H1 (cell line): ENCODE results near the gene TCEANC. TPM values are rescaled to one million over a fixed set of nuclear protein-coding genes. Genes with fewer than 3 reads are reported as not detected.

Source experiments
- CTCF ChIA-PET: fragments of 300-600 bp; sonication (Branson Sonifier 250); formaldehyde crosslinking; loops from one replicate; lab custom pipeline; 2021; ENCODE audit not compliant: partially characterized antibody; lab: Charles Lee
- POLR2A ChIA-PET: fragments of 300-600 bp; sonication (Branson Sonifier 250); formaldehyde crosslinking; loops from one replicate; lab custom pipeline; 2021; ENCODE audit warnings: inconsistent platforms; ENCODE audit not compliant: partially characterized antibody; lab: Charles Lee
- DNase-seq, 2 experiments: peaks; one replicate each; pipeline versions ENCODE4 v3.0.0 to v3.0.0-alpha.2; 2010 to 2022; ENCODE audit warnings: low spot score in 2 of 2, low read depth in 1 of 2, mixed read lengths in 1 of 2
- FAIRE-seq: peaks from 2 replicates; lab custom pipeline; 2011; peaks lifted over from hg19 to GRCh38; lab: Jason Lieb, UNC
- H2AFZ ChIP-seq: 2 replicates; pipeline ENCODE4 v1.8.1; 2012; ENCODE audit warnings: low read length, inconsistent platforms
- H2AK5ac ChIP-seq: 2 replicates; pipeline ENCODE4 v1.6.1; 2013; ENCODE audit warnings: low read depth, low read length
- H2BK120ac ChIP-seq: replicated peaks from 2 replicates; pipeline ENCODE3; 2013; ENCODE audit warnings: low read depth, low read length, inconsistent platforms
- H2BK12ac ChIP-seq: 2 replicates; pipeline ENCODE4 v1.6.1; 2013; ENCODE audit warnings: low read depth, low read length
- H2BK15ac ChIP-seq: 2 replicates; pipeline ENCODE4 v1.6.1; 2013; ENCODE audit warnings: low read length
- H2BK20ac ChIP-seq: 2 replicates; pipeline ENCODE4 v1.6.1; 2013; ENCODE audit warnings: low read length
- H2BK5ac ChIP-seq: 2 replicates; pipeline ENCODE4 v1.6.1; 2013; ENCODE audit warnings: low read depth, low read length
- H3K14ac ChIP-seq: 2 replicates; pipeline ENCODE4 v1.6.1; 2013; ENCODE audit warnings: inconsistent platforms; ENCODE audit not compliant: insufficient read length
- H3K18ac ChIP-seq: 2 replicates; pipeline ENCODE4 v1.6.1; 2013; ENCODE audit warnings: low read length; ENCODE audit errors: extremely low read depth
- H3K23ac ChIP-seq: 2 replicates; pipeline ENCODE4 v1.6.1; 2013; ENCODE audit warnings: inconsistent platforms; ENCODE audit not compliant: insufficient read length
- H3K23me2 ChIP-seq: 2 replicates; pipeline ENCODE4 v1.6.1; 2013; ENCODE audit warnings: low read depth, low read length
- H3K27ac ChIP-seq: 2 replicates; pipeline ENCODE4 v1.6.1; 2011; ENCODE audit warnings: low read depth, low read length, inconsistent platforms
- H3K27me3 ChIP-seq, 4 experiments: replicated peaks in 1 of 4; 1 replicate in 1 of 4; 2 replicates in 3 of 4; pipeline versions ENCODE4 v1.6.1 to v1.8.1; 2011 to 2013; ENCODE audit warnings: low read length in 3 of 4, mild to moderate bottlenecking in 3 of 4, inconsistent platforms in 2 of 4, mixed read lengths in 2 of 4, moderate library complexity in 1 of 4; ENCODE audit not compliant: control insufficient read depth in 3 of 4, insufficient read depth in 3 of 4; ENCODE audit errors: extremely low read depth in 1 of 4
- H3K36me3 ChIP-seq, 4 experiments: 2 replicates each; pipeline versions ENCODE4 v1.6.1 to v1.8.1; 2011 to 2013; ENCODE audit warnings: mild to moderate bottlenecking in 4 of 4, low read length in 3 of 4, moderate library complexity in 2 of 4, control low read depth in 1 of 4, inconsistent platforms in 1 of 4; ENCODE audit not compliant: insufficient read depth in 4 of 4, control insufficient read depth in 2 of 4
- H3K4ac ChIP-seq: replicated peaks from 2 replicates; pipeline ENCODE3; 2013; ENCODE audit warnings: low read length, low read depth, mixed read lengths, inconsistent platforms; ENCODE audit not compliant: insufficient read length
- H3K4me1 ChIP-seq, 4 experiments: replicated peaks in 1 of 4; 1 replicate in 1 of 4; 2 replicates in 3 of 4; pipeline versions ENCODE4 v1.6.1 to v1.8.1; 2011 to 2013; ENCODE audit warnings: low read length in 3 of 4, inconsistent platforms in 2 of 4, mixed read lengths in 1 of 4; ENCODE audit not compliant: insufficient read depth in 4 of 4, control insufficient read depth in 3 of 4
- H3K4me2 ChIP-seq, 2 experiments: 2 replicates each; pipeline versions ENCODE4 v1.6.1 to v1.8.1; 2011 to 2013; ENCODE audit warnings: low read depth in 2 of 2, low read length in 2 of 2, control low read depth in 1 of 2, inconsistent platforms in 1 of 2, mild to moderate bottlenecking in 1 of 2; ENCODE audit not compliant: insufficient read depth in 1 of 2
- H3K4me3 ChIP-seq, 4 experiments: fragments of 200-600, 300-600 bp in 1 of 4; sonication (generic), shearing (Covaris generic), sonication (Bioruptor Twin) in 1 of 4; 2 replicates each; pipeline versions ENCODE4 v1.5.1 to v1.8.1; 2011 to 2016; ENCODE audit warnings: low read length in 4 of 4, low read depth in 3 of 4, control low read depth in 2 of 4, inconsistent platforms in 2 of 4, mild to moderate bottlenecking in 2 of 4, mixed read lengths in 1 of 4, moderate library complexity in 1 of 4; ENCODE audit not compliant: insufficient read depth in 2 of 4; ENCODE audit errors: extremely low read depth in 1 of 4
- H3K56ac ChIP-seq: replicated peaks from 2 replicates; pipeline ENCODE3; 2013; ENCODE audit warnings: low read depth, mild to moderate bottlenecking, mixed read lengths, low read length, inconsistent platforms; ENCODE audit not compliant: insufficient read length
- H3K79me1 ChIP-seq: 2 replicates; pipeline ENCODE4 v1.6.1; 2013; ENCODE audit warnings: low read depth, low read length, control low read depth
- H3K79me2 ChIP-seq, 2 experiments: 2 replicates each; pipeline versions ENCODE4 v1.6.1 to v1.8.1; 2012 to 2013; ENCODE audit warnings: low read length in 2 of 2, mild to moderate bottlenecking in 2 of 2, inconsistent platforms in 1 of 2; ENCODE audit not compliant: insufficient read depth in 2 of 2, control insufficient read depth in 1 of 2
- H3K9ac ChIP-seq, 4 experiments: replicated peaks in 1 of 4; 1 replicate in 1 of 4; 2 replicates in 3 of 4; pipeline versions ENCODE4 v1.6.1 to v1.8.1; 2011 to 2013; ENCODE audit warnings: low read depth in 3 of 4, low read length in 3 of 4, control low read depth in 2 of 4, mild to moderate bottlenecking in 2 of 4, moderate library complexity in 2 of 4, inconsistent platforms in 1 of 4; ENCODE audit errors: extremely low read depth in 1 of 4
- H3K9me3 ChIP-seq, 2 experiments: 2 replicates each; pipeline versions ENCODE4 v1.6.1 to v1.8.1; 2012 to 2013; ENCODE audit warnings: mild to moderate bottlenecking in 2 of 2, moderate library complexity in 2 of 2, control low read depth in 1 of 2, inconsistent platforms in 1 of 2, low read depth in 1 of 2, low read length in 1 of 2, mixed read lengths in 1 of 2; ENCODE audit not compliant: insufficient read depth in 2 of 2
- H4K20me1 ChIP-seq, 2 experiments: replicated peaks in 1 of 2; 2 replicates each; pipeline versions ENCODE3 to v1.8.1; 2011 to 2013; ENCODE audit warnings: inconsistent platforms in 2 of 2, low read length in 2 of 2, mild to moderate bottlenecking in 1 of 2; ENCODE audit not compliant: insufficient read depth in 2 of 2, control insufficient read depth in 1 of 2
- H4K5ac ChIP-seq: 2 replicates; pipeline ENCODE4 v1.6.1; 2013; ENCODE audit warnings: low read length, low read depth, mixed read lengths, inconsistent platforms; ENCODE audit not compliant: insufficient read length
- H4K8ac ChIP-seq: 2 replicates; pipeline ENCODE4 v1.8.0; 2013; ENCODE audit warnings: mild to moderate bottlenecking, moderate library complexity, low read length, inconsistent platforms; ENCODE audit not compliant: insufficient read depth; ENCODE audit errors: extremely low read depth
- H4K91ac ChIP-seq: replicated peaks from 2 replicates; pipeline ENCODE3; 2013; ENCODE audit warnings: low read length, mixed read lengths, inconsistent platforms; ENCODE audit not compliant: insufficient read length
- CHD1 ChIP-seq: IDR thresholded peaks from 2 replicates; pipeline ENCODE4 v1.6.1; 2012; ENCODE audit warnings: low read depth, low read length, improper control_type of control experiment
- CREB1 ChIP-seq: IDR thresholded peaks from 2 replicates; pipeline ENCODE4 v1.6.1; 2012; ENCODE audit warnings: inconsistent platforms
- CTCF ChIP-seq, 3 experiments: IDR thresholded peaks; 1 replicate in 2 of 3; 2 replicates in 1 of 3; pipeline versions ENCODE4 v1.5.1 to v1.6.1; 2011; ENCODE audit warnings: low read length in 3 of 3, mild to moderate bottlenecking in 3 of 3, inconsistent platforms in 2 of 3, low read depth in 1 of 3, moderate library complexity in 1 of 3; ENCODE audit not compliant: insufficient read depth in 1 of 3; ENCODE audit errors: control extremely low read depth in 1 of 3
- EP300 ChIP-seq, 2 experiments: IDR thresholded peaks; 1 replicate in 1 of 2; 2 replicates in 1 of 2; pipeline ENCODE4 v1.6.1; 2011 to 2012; ENCODE audit warnings: low read depth in 2 of 2, low read length in 2 of 2, mild to moderate bottlenecking in 2 of 2, borderline replicate concordance in 1 of 2, inconsistent platforms in 1 of 2, moderate library complexity in 1 of 2
- GABPA ChIP-seq: IDR thresholded peaks from 2 replicates; pipeline ENCODE4 v1.6.1; 2011; ENCODE audit warnings: mild to moderate bottlenecking, low read length, moderate library complexity, borderline replicate concordance; ENCODE audit not compliant: insufficient read depth
- POLR2A ChIP-seq, 2 experiments: IDR thresholded peaks; 1 replicate in 1 of 2; 2 replicates in 1 of 2; pipeline ENCODE4 v1.6.1; 2011; ENCODE audit warnings: low read depth in 2 of 2, low read length in 2 of 2, mild to moderate bottlenecking in 2 of 2; ENCODE audit errors: control extremely low read depth in 1 of 2
- POU5F1 ChIP-seq: IDR thresholded peaks from 2 replicates; pipeline ENCODE4 v1.6.1; 2011; ENCODE audit warnings: low read depth, mild to moderate bottlenecking, low read length, moderate library complexity
- RFX5 ChIP-seq: IDR thresholded peaks from 2 replicates; pipeline ENCODE4 v1.6.1; 2011; ENCODE audit warnings: low read depth, low read length, improper control_type of control experiment, borderline replicate concordance
- SIX5 ChIP-seq: IDR thresholded peaks from 2 replicates; pipeline ENCODE4 v1.6.1; 2011; ENCODE audit warnings: mild to moderate bottlenecking, low read depth, low read length
- SUZ12 ChIP-seq: fragments of 200-600 bp; sonication (generic); IDR thresholded peaks from 2 replicates; pipeline ENCODE4 v1.6.1; 2012; ENCODE audit warnings: mild to moderate bottlenecking, inconsistent platforms, low read length, moderate library complexity, mixed read lengths
- WGBS, 2 experiments: shearing (Covaris generic) in 1 of 2; methylation state at CpG; one replicate each; pipeline versions ENCODE4 v1.1.6 to v1.1.7; 2013 to 2015; ENCODE audit warnings: low lambda C conversion rate in 2 of 2, mixed read lengths in 2 of 2, inconsistent platforms in 1 of 2, low coverage in 1 of 2, missing lambda C conversion rate in 1 of 2; ENCODE audit not compliant: insufficient replicate concordance in 2 of 2, insufficient coverage in 1 of 2, insufficient read length in 1 of 2; ENCODE audit errors: extremely low coverage in 1 of 2, missing lambda C conversion rate in 1 of 2; 5-methylcytosine and 5-hydroxymethylcytosine counted together
- polyA plus RNA-seq, 7 experiments: library from polyadenylated mRNA; depleted of rRNA in 3 of 7; stranded (reverse) in 5 of 7; unstranded in 2 of 7; fragments of >200 nt in 5 of 7; fragments of 200-250 nt in 2 of 7; gene quantifications; 1 replicate in 5 of 7; 2 replicates in 1 of 7; 4 replicates in 1 of 7; pipeline versions ENCODE4 v1.2.1 to v1.2.3, GENCODE V29; 2011 to 2013; ENCODE audit warnings: missing spikeins in 2 of 7, mixed read lengths in 2 of 7
- total RNA-seq: library from RNA; stranded (reverse); fragmentation: NEBNext Ultra II Directional; extraction: Animal tissue kit (Norgen Biotek cat#: 25700); gene quantifications from 2 replicates; pipeline ENCODE4 v1.2.1, GENCODE V29; 2021

The TCEANC gene
- total and polyA plus RNA-seq, 2 of the 8 experiments (the other 6 are each of a cell fraction or from before 2014, with no cell fraction given) = 0.88 to 2.0 TPM

GRCh38 chrX:13702111-13702789 is 49.3 kb downstream of the TCEANC start:
- Histone ChIP-seq H4K8ac (no peak overlapping the region), H3K23me2 (no peaks in the 10 kb centered on the region), H3K79me1 (peaks cover 6% of the 10 kb centered on the region), H3K56ac (no peak overlapping the region), H2AK5ac (no peak overlapping the region), H3K9ac (no peak overlapping the region), H2BK15ac (no peak overlapping the region), H3K4me3 (no peak overlapping the region), H3K27ac (no peak overlapping the region), H3K23ac (no peak overlapping the region), H4K5ac (no peak overlapping the region), H3K9me3 (no peaks in the 10 kb centered on the region), H2BK120ac (no peak overlapping the region), H2BK20ac (no peak overlapping the region), H4K91ac (no peak overlapping the region), H3K14ac (no peak overlapping the region), H3K4ac (no peak overlapping the region), H4K20me1 (peaks cover 0 to 7% of the 10 kb centered on the region in 2 experiments), H3K4me1 (peaks cover 0 to 4% (median 2%) of the 10 kb centered on the region in 4 experiments; a peak in 3 of 7 replicates), H2BK12ac (no peak overlapping the region), H2AFZ (no peak overlapping the region), H3K4me2 (no peak overlapping the region), H2BK5ac (no peak overlapping the region), H3K36me3 (no peaks in the 10 kb centered on the region; a peak in 2 of 8 replicates), H3K27me3 (no peaks in the 10 kb centered on the region), H3K79me2 (peaks cover 0 to 75% of the 10 kb centered on the region in 2 experiments; a peak in 2 of 4 replicates), H3K18ac (no peak overlapping the region)
- POLR2A ChIA-PET = interaction anchor here (1.3 kb wide), 1 partner anchor 10 kb away, joined by 4 read pairs; no protein-coding TSS in a partner anchor
- 81% methylated on average over 5 of the region's 5 CpGs; no CpG with 5 or more reads in 1 of the 2 experiments for WGBS, 2 experiments
- CTCF ChIA-PET = interaction anchor here (1.0 to 1.2 kb wide), 3 partner anchors 15 to 195 kb away, joined by 3 read pairs; no protein-coding TSS in a partner anchor
- FAIRE-seq (no peak), DNase-seq (no peak)
- TF ChIP-seq POLR2A (IDR thresholded peaks at IDR 0.05; ENCODE audit: control extremely low read depth in 1 of 2, low read depth in 2 of 2, low read length in 2 of 2) = no peak
- no peak for TF ChIP-seq SIX5
- TF ChIP-seq CREB1 = no peak
- TF ChIP-seq CHD1 = no peak
- TF ChIP-seq GABPA = no peak
- no peak for TF ChIP-seq RFX5
- no peak for TF ChIP-seq EP300 (IDR thresholded peaks at IDR 0.05; ENCODE audit: borderline replicate concordance in 1 of 2, low read depth in 2 of 2, low read length in 2 of 2)
- TF ChIP-seq CTCF (IDR thresholded peaks at IDR 0.05; ENCODE audit: control extremely low read depth in 1 of 3, insufficient read depth in 1 of 3, low read depth in 1 of 3, low read length in 3 of 3) = no peak
- TF ChIP-seq SUZ12 = no peak
- no peak for TF ChIP-seq POU5F1
